Skeletal muscle tissue (tissue), 4 donors: Measurements from ENCODE around the gene TRA2B. TPM values are rescaled to one million over a fixed set of nuclear protein-coding genes. Genes with fewer than 3 reads are reported as not detected.

Source experiments
- H3K27ac ChIP-seq: one replicate; pipeline ENCODE4 v1.7.0; 2013; ENCODE audit warnings: mild to moderate bottlenecking, low read depth, low read length, inconsistent platforms
- H3K27me3 ChIP-seq, 3 donors: one replicate each; pipeline ENCODE4 v1.7.0; 2013; ENCODE audit warnings: low read length in 3 of 3; ENCODE audit not compliant: control insufficient read depth in 3 of 3, insufficient read depth in 3 of 3
- H3K36me3 ChIP-seq, 3 donors: one replicate each; pipeline ENCODE4 v1.7.0; 2013; ENCODE audit warnings: low read length in 3 of 3; ENCODE audit not compliant: control insufficient read depth in 3 of 3, insufficient read depth in 3 of 3
- H3K4me1 ChIP-seq, 3 donors: one replicate each; pipeline ENCODE4 v1.7.0; 2013; ENCODE audit warnings: low read length in 3 of 3, mild to moderate bottlenecking in 3 of 3; ENCODE audit not compliant: control insufficient read depth in 3 of 3, insufficient read depth in 3 of 3
- H3K4me3 ChIP-seq, 3 donors: one replicate each; pipeline ENCODE4 v1.7.0; 2013; ENCODE audit warnings: low read length in 3 of 3
- H3K9ac ChIP-seq, 3 donors: one replicate each; pipeline ENCODE4 v1.7.0; 2013; ENCODE audit warnings: low read length in 3 of 3, mild to moderate bottlenecking in 3 of 3, moderate library complexity in 2 of 3, low read depth in 1 of 3
- H3K9me3 ChIP-seq, 3 donors: one replicate each; pipeline ENCODE4 v1.7.0; 2013; ENCODE audit warnings: low read length in 3 of 3; ENCODE audit not compliant: control insufficient read depth in 3 of 3
- total RNA-seq: library from RNA; depleted of rRNA; stranded (reverse); fragments of >200 nt; gene quantifications from one replicate; pipeline ENCODE4 v1.2.3, GENCODE V29; 2014
- donor health status: Osteomylitis.

The TRA2B gene
- total RNA-seq, 1 donor from 2014 or later = 136 TPM

GRCh38 chr3:185930393-185931107 is 7.3 kb downstream of the TRA2B start:
- Histone ChIP-seq H3K9me3 (no peaks in the 10 kb centered on the region), H3K4me3 (peak overlapping the region; percentile 31 to 54 (median 48)), H3K36me3 (peaks cover 0 to 2% (median 0%) of the 10 kb centered on the region in 3 donors), H3K4me1 (peaks cover 62 to 85% (median 72%) of the 10 kb centered on the region in 3 donors), H3K9ac (peak overlapping the region in 2 of 3 donors; percentile 35 to 52), H3K27me3 (no peaks in the 10 kb centered on the region), H3K27ac (peak overlapping the region; percentile 61)

GRCh38 chr3:185929192-185930151 is 8.3 kb downstream of the TRA2B start:
- peaks cover 4 to 12% (median 6%) of the 10 kb centered on the region in 3 donors for H3K36me3 ChIP-seq
- H3K9me3 ChIP-seq = no peaks in the 10 kb centered on the region
- peaks cover 52 to 74% (median 68%) of the 10 kb centered on the region in 3 donors for H3K4me1 ChIP-seq
- peak overlapping the region; percentile 26 for H3K27ac ChIP-seq
- no peaks in the 10 kb centered on the region for H3K27me3 ChIP-seq
- H3K9ac ChIP-seq = peak overlapping the region in 2 of 3 donors; percentile 35 to 52
- H3K4me3 ChIP-seq = peak overlapping the region; percentile 30 to 48 (median 48)

GRCh38 chr3:185928496-185928895 is 9.3 kb downstream of the TRA2B start:
- H3K4me1 ChIP-seq = peaks cover 48 to 68% (median 62%) of the 10 kb centered on the region in 3 donors
- H3K9me3 ChIP-seq = no peaks in the 10 kb centered on the region
- no peak overlapping the region for H3K9ac ChIP-seq
- peak overlapping the region in 2 of 3 donors; percentile 17 to 32 for H3K4me3 ChIP-seq
- no peaks in the 10 kb centered on the region for H3K27me3 ChIP-seq
- peaks cover 12 to 19% (median 14%) of the 10 kb centered on the region in 3 donors for H3K36me3 ChIP-seq
- no peak overlapping the region for H3K27ac ChIP-seq

GRCh38 chr3:185927501-185928200 is 10.2 kb downstream of the TRA2B start:
- no peaks in the 10 kb centered on the region for H3K9me3 ChIP-seq
- no peak overlapping the region for H3K27ac ChIP-seq
- H3K4me3 ChIP-seq = peak overlapping the region in 1 of 3 donors; percentile 29
- H3K27me3 ChIP-seq = no peaks in the 10 kb centered on the region
- H3K36me3 ChIP-seq = peaks cover 18 to 27% (median 22%) of the 10 kb centered on the region in 3 donors
- peaks cover 45 to 64% (median 58%) of the 10 kb centered on the region in 3 donors for H3K4me1 ChIP-seq
- H3K9ac ChIP-seq = no peak overlapping the region

GRCh38 chr3:185926445-185926844 is 11.4 kb downstream of the TRA2B start:
- no peak overlapping the region for H3K27ac ChIP-seq
- H3K4me3 ChIP-seq = peak overlapping the region in 1 of 3 donors; percentile 42
- no peaks in the 10 kb centered on the region for H3K9me3 ChIP-seq
- H3K27me3 ChIP-seq = no peaks in the 10 kb centered on the region
- peaks cover 19 to 40% (median 34%) of the 10 kb centered on the region in 3 donors for H3K36me3 ChIP-seq
- no peak overlapping the region for H3K9ac ChIP-seq
- peaks cover 38 to 56% (median 54%) of the 10 kb centered on the region in 3 donors for H3K4me1 ChIP-seq

GRCh38 chr3:185925353-185925752 is 12.5 kb downstream of the TRA2B start:
- no peak overlapping the region for H3K9ac ChIP-seq
- H3K4me3 ChIP-seq = no peak overlapping the region
- no peaks in the 10 kb centered on the region for H3K27me3 ChIP-seq
- H3K36me3 ChIP-seq = peaks cover 28 to 50% (median 45%) of the 10 kb centered on the region in 3 donors
- H3K27ac ChIP-seq = no peak overlapping the region
- no peaks in the 10 kb centered on the region for H3K9me3 ChIP-seq
- H3K4me1 ChIP-seq = peaks cover 28 to 45% (median 43%) of the 10 kb centered on the region in 3 donors

GRCh38 chr3:185924375-185924774 is 13.4 kb downstream of the TRA2B start:
- peaks cover 31 to 58% (median 54%) of the 10 kb centered on the region in 3 donors for H3K36me3 ChIP-seq
- H3K4me1 ChIP-seq = peaks cover 18 to 35% (median 35%) of the 10 kb centered on the region in 3 donors

DNA sequence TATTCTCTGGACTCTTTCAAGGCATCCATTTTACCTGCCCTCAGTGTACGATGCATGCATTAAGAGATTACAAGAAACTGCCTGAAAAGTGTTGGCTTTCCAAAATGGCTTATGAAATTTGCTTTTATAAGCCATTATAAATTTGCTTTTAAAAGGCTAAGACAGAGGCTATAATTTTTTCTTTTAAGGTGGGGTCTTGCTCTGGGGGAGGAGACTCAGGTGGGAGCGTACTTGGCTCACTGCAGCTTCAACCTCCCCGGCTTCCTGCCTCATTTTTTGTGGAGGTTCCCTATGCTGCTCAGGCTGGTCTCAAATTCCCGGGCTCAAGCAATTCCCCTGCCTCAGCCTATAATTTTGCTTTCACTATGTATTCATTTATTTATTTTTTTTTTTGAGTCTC is 17.6 kb downstream of the TRA2B start:
- H3K27me3 ChIP-seq = no peaks in the 10 kb centered on the region
- peaks cover 53 to 92% (median 86%) of the 10 kb centered on the region in 3 donors for H3K36me3 ChIP-seq
- no peak overlapping the region for H3K9ac ChIP-seq
- H3K9me3 ChIP-seq = no peaks in the 10 kb centered on the region
- H3K4me1 ChIP-seq = peaks cover 0 to under 1% (median 0%) of the 10 kb centered on the region in 3 donors
- no peak overlapping the region for H3K27ac ChIP-seq
- H3K4me3 ChIP-seq = no peak overlapping the region

More at GRCh38 chr3:185924375-185924774, 13.4 kb downstream of the TRA2B start:
- Histone ChIP-seq H3K9me3 (no peaks in the 10 kb centered on the region), H3K9ac (no peak overlapping the region), H3K4me3 (no peak overlapping the region), H3K27ac (no peak overlapping the region), H3K27me3 (no peaks in the 10 kb centered on the region)

GRCh38 chr3:185916042-185916833 is 21.6 kb downstream of the TRA2B start:
- Histone ChIP-seq H3K9me3 (no peaks in the 10 kb centered on the region), H3K4me1 (no peaks in the 10 kb centered on the region), H3K36me3 (peaks cover 42 to 68% (median 60%) of the 10 kb centered on the region in 3 donors), H3K4me3 (no peak overlapping the region), H3K27me3 (no peaks in the 10 kb centered on the region), H3K9ac (no peak overlapping the region), H3K27ac (no peak overlapping the region)
